HG02885 (cell line): ENCODE data around the gene RPRD1A.
"Not testable (repeated sequence)": the region's sequence is repeated elsewhere in the genome, so short reads cannot be mapped to it uniquely, and the experiment has no call there.

Source experiments
- ATAC-seq: cut with Tn5 transposase; IDR thresholded peaks from one replicate; pipeline ENCODE4 v1.9.1; 2021; ENCODE audit warnings: mild to moderate bottlenecking; ENCODE audit not compliant: unreplicated experiment, poor library complexity

Gene RPRD1A

DNA sequence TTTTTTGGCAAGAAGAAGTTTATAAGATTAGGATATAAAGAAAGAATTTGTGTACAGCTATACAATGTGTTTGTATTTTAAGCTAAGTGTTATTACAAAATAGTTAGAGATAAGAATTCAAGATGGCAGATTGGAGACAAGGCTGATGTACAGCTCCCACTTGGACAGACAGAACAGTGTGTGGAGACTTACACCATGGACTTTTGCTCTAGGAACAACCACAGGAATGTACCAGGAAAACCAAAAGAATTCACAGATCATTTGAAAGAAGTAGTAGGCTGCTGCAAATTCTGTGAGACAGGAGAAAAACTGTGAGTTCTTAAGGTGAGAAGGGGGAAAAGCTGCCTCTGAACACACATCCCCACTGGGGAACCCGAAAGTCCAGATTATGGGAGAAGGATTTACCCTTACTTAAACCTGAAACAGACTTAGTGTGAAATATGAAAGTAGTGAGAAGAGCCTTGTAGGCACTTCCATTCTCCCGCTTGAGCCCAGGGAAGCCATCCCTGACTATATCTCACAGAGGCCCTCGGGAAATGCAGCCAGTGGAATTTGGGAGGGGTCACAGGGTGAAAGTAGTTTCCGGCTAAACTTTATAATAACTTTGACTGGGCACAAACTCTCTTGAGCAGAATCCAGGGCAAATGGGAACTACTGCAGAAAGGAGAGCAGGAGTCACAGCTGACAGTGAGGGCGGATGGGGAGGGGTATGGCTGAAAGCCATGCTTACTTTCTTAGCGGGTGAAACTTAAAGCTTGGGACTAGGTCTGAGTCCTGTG, 11.6 kb upstream of the RPRD1A start:
- no peak for ATAC-seq

DNA sequence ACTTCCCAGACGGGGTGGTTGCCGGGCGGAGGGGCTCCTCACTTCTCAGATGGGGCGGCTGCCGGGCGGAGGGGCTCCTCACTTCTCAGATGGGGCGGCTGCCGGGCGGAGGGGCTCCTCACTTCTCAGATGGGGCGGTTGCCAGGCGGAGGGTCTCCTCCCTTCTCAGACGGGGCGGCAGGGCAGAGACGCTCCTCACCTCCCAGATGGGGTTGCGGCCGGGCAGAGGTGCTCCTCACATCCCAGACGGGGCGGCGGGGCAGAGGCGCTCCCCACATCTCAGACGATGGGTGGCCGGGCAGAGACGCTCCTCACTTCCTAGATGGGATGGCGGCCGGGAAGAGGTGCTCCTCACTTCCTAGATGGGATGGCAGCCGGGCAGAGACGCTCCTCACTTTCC, 10.4 kb upstream of the RPRD1A start:
- not testable (repeated sequence) for ATAC-seq

DNA sequence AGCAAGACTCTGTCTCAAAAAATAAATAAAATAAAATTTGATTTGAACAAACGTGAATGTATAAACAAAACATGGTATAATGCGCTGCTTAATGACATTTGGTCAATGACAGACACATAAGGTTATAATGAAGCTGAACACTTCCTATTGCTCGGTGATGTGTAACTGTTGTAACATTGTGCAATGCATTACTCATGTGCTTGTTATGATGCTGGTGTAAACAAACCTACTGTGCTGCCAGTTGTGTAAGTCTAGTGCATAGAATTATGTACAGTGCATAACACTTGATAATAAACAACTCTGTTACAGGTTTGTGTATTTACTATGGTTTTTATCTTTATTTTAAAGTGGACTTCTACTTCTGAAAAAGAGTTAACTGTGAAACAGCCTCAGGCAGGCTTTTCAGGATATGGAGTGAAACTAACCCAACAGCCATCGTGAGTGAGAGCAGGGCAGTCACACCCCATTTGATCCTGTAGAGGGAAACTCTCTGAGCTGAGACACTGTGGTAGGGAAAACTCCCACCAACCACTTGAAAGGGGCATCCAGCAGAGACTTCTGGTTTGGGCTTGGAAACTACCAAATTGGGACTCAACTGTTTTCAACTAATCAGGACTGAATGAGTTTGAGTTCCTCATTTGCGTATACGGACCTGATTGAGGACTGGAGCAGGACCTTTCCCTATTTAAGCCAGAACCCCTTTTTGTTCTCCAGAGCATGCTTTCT, 8.7 kb upstream of the RPRD1A start:
- ATAC-seq, result no peak

DNA sequence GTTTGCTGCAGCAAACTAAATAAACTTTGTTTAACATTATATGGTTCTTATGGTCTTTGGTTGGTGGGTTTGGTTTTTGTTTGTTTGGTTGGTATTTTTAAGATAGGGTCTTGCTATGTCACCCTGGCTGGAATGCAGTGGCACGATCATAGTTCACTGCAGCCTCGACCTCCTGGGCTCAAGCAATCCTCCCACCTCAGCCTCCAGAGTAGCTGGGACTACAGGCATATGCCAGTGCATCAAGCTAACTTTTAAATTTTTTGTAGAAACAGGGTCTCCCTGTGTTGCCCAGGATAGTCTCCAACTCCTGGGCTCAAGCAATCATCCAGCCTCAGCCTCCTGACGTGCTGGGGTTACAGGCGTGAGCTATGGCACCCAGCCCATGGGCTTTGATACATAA, 7.1 kb upstream of the RPRD1A start:
- no peak for ATAC-seq

DNA sequence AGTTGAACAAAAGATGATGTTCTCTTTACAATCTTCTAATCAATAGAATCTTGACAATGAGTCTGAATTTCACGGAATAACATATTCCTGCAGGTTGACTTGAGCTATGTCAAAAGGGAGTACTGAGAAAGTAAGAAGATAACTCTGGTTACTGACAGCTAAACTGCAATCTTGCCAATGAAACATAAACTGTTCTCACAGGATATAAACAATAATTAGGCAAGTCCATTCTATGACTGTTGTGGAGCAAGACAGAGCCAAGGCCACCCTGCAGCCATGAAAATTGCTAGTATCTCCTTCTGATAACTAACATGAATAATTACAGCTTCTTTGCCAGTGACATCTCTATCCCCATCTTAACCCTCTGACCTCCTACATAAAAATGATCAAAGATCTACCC, 6.3 kb upstream of the RPRD1A start:
- no peak for ATAC-seq

DNA sequence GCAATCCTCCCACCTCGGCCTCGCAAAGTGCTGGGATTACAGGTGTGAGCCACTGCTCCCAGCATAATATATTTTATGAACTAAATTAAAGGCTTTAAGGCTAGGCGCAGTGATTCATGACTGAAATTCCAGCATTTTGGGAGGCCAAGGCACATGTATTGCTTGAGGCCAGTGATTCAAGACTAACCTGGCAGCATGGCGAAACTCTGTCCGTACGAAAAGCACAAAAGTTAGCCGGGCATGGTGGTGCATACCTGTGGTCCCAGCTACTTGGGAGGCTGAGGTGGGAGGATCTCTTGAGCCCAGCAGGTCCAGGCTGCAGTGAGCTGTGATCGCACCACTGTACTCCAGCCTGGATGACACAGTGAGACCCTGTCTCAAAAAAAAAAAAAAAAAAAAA, 5.0 kb upstream of the RPRD1A start:
- not testable (repeated sequence) for ATAC-seq

DNA sequence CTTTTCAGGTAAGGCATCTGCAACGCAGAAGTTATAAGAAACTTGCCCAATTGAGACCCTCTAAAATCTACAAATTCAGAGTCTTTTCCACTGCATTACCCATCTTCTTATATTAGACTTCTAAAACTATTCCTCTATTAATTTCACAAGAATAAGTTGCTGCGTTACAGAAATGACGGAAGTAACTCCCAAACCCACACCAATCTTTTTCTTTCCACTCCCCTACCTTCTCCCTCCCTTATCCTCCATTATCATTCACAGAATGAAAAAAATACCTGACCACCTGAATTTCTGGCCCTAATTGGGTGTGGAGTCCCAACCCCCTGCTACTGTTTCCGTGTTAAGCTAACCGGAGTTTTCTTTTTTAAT, 689 bp downstream of the RPRD1A start:
- ATAC-seq, result peak; percentile 6

DNA sequence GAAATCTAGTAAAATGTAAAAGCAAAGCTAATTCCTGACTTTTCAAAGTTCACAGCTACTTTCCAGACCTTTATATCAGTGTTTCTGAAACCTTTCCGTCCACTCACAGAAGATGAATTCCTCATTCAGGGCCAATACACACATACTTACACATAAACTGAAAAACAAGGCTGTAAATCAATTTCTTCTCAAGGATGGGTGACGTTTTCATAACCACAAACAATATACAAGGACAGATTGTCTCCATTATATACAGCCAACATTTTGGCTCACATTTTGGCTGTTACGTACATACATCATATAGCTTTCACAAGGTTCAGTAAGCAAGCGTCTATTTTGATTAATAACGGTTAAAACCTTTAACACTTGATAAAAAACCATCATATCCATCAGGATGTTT, 1.4 kb downstream of the RPRD1A start:
- no peak for ATAC-seq

DNA sequence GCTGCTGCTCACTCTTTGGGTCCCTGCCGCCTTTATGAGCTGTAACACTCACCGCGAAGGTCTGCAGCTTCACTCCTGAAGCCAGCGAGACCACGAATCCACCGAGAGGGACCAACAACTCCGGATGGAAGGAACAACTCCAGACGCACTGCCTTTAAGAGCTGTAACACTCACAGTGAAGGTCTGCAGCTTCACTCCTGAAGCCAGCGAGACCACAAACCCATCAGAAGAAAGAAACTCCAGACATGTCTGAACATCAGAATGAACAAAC, 2.6 kb downstream of the RPRD1A start:
- ATAC-seq, result not testable (repeated sequence)

DNA sequence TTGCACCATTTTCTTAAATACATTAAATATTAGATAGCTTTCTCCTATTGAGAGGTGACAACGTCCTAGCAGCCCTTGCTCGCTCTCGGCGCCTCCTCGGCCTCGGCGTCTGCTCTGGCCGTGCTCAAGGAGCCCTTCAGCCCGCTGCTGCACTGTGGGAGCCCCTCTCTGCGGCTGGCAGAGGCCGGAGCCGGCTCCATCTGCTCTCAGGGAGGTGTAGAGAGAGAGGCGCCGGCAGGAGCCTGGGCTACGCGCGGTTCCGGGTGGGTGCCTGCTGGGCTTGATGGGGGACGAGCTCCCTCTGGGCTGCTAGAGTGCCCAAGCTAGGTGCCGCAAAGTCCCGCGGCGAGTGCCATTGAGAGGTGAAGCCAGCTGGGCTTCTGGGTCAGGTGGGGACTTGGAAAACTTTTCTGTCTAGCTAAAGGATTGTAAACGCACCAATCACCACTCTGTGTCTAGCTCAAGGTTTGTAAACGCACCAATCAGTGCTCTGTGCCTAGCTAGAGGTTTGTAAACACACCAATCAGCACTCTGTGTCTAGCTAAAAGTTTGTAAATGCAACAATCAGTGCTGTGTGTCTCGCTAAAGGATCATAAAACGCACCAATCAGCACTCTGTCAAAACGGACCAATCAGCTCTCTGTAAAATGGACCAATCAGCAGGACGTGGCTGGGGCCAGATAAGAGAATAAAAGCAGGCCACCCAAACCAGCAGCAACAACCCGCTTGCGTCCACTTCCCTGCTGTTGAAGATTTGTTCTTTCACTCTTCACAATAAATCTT, 3.1 kb downstream of the RPRD1A start:
- no peak for ATAC-seq

DNA sequence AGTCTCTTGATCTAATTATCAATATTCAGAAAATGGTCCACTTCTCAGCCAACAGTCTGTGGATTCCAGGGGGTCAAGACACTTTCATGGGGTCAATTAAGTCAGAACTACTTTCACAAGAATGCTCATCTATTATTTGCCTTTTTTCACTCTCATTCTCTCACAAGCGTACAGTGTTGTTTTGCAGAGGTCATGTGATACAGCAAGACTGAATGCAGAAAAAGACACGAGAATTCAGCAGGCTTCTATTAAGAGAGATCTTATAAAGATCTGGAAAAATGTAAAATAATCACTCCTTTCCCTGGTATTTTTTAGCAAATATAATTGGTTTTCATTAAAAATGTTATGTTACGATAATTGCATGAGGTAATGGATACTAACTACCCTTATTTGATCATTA, 8.7 kb downstream of the RPRD1A start:
- no peak for ATAC-seq

DNA sequence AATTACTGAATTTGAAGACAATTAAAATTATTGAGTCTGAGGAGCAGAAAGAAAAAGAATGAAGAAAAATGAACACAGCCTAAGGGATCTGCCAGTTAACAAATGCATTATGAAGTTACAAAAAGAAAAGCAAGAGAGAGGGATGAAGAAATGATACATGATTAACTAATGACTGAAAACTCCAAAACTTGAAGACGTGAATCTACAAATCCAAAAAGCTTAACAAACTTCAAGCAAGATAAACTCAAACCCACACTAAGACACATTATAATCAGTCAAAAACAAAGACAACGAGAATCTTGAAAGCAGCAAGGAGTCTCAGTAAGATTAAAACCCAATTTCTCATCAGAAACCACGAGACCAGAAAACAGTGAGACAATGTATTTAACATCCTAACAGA, 15.6 kb downstream of the RPRD1A start:
- no peak for ATAC-seq

DNA sequence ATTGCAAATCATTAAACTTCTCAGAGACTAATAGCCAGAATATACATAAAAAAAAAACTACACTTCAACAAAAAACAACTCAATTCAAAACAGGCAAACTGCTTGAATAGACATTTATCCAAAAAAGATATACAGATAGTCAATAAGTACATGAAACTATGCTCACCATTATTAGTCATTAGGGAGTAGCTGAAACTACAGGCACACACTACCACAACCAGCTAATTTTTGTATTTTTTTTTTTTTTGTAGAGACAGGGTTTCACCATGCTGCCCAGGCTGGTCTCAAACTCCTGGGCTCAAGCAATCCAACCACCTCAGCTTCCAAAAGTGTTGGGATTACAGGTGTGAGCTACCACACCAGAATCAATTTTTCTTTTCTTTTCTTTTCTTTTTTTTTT, 16.9 kb downstream of the RPRD1A start:
- no peak for ATAC-seq

DNA sequence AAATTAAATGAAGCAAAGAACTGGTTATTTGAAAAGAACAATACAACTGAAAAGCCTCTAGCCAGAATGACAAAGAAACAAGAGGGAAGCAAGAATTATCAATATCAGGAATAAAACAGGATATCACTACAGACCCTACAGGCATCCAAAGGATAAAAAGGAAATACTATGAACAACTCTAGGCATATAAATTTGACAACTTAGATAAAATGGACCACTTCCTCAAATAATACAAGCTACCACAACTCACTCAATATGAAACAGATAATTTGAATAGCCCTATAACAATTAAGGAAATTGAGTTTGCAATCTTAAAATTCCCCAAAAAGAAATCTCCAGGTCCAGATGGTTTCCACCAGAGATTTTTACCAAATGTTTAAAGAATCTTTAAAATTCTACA, 19.8 kb downstream of the RPRD1A start:
- ATAC-seq, result no peak

DNA sequence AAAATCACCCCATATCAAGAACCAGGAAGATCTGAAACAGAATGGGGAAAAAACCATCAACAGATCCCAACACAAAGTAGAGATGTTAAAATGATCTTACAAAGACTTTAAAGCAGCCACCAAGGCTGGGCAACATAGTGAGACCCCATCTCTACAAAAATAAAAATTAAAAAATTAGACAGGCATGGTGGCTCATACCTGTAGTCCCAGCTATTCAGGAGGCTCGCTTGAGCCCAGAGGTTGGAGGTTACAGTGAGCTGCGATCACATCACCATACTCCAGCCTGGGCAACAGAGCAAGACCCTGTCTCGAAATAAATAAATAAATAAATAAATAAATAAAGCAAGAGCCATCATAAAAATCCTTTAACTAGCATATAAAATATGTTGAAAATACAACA, 20.5 kb downstream of the RPRD1A start:
- no peak for ATAC-seq

DNA sequence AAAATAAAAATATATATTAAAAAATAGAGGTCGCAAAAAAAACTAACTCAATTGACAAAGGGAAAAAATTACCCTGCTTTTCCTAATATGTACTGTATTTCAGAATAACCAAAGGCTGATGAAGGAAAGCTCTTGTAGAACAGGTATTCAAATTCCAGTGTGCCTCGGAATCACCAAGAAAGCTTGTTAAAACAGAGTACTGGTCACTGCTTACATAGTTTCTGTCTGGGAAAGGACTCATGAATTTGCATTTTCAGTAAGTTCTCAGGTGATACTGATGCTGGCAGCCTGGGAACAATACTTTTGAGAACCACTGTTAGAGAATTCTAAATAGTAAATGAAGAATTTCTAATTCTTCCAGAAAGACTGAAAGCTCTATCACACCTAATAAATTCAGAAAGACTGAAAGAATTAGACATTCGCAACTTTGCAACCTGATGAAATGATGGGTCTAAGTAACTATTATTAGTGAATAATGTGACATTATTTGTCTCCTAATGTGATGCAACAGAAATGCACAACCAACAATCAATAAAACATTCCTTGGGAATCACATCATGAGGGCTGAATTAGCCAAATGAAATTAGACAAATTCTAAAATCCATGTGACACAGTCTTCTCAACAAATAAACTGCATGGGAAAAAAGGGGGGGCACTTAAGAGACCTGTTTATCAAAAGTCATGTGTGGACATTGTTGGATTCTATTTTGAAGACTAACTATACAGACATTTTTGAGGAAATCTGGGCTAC, 21.9 kb downstream of the RPRD1A start:
- no peak for ATAC-seq

DNA sequence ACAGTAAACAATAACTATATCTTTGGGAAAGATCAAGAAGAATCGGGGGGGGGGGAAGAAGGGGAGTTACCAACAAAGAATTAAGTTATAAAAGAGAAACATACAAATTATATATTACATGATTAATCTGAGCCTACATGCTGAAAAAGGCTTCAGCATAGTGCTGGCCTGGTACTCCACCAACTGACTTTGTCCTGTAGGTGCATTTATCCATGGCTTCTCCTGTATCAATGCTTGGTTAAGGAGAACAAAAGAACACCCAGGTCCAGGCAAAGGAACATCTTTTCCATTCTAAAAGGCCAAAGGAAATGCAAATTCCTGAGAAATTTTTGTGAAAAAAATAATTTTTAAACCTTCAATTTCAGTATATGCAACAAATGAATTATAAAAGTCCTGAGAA, 24.2 kb downstream of the RPRD1A start:
- ATAC-seq, result no peak

DNA sequence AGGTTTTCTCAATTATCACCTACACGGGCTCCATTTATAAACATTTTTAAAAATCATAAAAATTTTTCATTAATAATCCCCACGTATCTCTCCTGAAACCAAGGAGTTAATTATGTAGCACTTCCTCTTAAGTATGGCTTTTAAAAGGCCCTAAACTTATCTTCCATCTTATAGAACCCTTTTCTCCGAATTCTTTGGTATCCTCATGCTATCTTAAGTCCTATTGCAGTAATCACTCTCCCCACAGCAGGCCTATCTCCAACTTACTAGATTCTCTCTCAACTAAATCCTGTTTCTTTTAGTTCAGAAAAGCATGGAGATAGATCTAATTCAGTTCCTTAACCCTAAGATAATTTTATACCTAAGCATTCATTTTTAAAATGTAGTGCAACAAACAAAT, 26.2 kb downstream of the RPRD1A start:
- no peak for ATAC-seq

DNA sequence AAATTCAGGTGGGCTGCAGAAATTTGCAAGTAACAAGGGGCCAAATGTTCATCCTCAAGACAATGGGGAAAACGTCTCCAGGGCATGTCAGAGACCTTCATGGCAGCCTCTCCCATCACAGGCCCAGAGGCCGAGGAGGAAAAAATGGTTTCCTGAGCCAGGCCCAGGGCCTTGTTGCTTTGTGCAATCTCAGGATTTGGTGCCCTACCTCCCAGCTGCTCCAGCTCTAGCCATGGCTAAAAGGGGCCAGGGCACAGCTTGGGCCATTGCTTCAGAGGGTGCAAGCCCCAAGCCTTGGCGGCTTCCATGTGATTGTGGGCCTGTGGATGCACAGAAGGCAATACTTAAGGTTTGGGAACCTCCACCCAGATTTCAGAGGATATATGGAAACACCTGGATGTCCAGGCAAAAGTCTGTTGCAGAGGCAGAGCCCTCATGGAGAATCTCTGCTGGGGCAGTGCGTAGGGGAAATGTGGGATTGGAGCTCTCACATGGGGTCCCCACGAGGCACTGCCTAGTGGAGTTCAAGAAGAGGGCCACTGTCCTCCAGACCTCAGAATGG, 29.2 kb downstream of the RPRD1A start:
- no peak for ATAC-seq

DNA sequence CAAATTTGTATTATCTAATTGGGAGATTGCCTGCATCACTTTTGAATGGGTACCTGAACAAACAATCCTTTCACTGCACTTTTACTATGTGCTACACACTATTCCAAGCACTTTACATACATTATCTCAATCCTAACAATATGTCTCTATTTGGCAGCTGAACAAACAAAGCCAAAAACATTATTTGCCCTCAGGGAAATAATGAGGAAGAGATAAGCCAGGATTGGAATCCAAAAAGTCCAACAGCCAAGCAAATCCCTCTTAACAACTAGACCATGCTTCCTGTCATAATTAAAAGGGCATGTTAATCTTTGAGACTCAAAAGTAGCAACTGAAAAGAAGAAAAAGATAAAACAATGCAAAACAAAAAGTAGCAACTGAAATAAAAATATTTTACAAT, 32.1 kb downstream of the RPRD1A start:
- no peak for ATAC-seq
